ENCODE measurements around the gene USP10. TPM values are rescaled to one million over a fixed set of nuclear protein-coding genes. Genes with fewer than 3 reads are reported as not detected.

The USP10 gene
- total RNA-seq = 10 to 100 TPM; 82.9 to 88.3 TPM

- CTCF ChIA-PET = interaction anchor here (1.0 to 2.2 kb wide), 6 partner anchors 12 to 189 kb away, joined by 3 to 34 read pairs (median 5); no protein-coding TSS in a partner anchor
Observed at GRCh38 chr16:84699712-84700445, at the start of gene USP10. USP10 (plus strand) TSS chr16:84700000; CDS start chr16:84700091, 91 bp downstream.

DNA sequence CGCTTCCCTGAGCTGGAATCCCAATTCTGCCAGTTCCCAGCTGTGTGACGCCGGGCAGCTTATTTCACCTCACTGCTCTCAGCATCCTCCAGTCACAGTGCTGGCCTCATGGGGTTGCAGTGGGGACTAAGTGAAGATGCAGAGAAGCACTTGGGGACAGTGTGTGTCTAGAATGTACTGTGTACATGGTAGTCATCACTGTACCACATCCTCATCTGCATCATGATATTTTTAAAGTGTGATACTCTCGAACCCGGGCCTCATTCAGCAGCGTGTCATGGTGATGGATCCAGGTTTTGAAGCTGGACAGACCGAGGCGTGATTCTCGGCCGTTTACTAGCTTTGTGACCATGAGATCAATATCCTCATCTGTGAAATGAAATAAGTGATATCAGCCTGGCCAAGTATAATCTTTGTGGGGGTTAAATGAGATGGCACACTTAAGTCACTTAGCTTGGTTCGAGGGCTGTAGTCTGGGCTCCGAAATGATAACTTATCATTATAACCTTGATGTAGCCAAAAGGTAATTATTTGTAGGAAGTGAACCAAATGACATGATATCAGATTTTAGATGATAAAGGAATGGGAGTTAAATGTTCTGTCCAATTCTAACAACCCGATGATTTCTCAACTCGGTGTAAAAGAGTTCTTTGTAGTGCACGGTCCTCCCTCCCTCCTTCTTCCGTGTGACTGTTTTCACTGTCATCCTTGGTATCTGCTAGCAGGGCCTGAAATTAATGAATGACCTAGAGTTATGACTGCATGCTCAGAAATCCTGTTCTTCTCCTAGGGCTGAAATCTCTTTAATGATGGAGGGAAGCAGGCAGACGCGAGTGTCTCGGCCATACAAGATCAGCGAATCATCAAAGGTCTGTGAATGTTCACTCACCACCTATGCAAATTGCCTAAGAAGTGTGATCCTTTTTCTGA, 49.5 kb upstream of the USP10 start:
- POLR2A ChIA-PET = no interaction called here

More at GRCh38 chr16:84699712-84700445, at the start of gene USP10:
- no peaks in the 10 kb centered on the region for H3K27me3 Mint-ChIP-seq (ENCODE audit: low read depth)
- H3K4me3 Mint-ChIP-seq = peak within 1 kb of the TSS; percentile 98
- peak within 1 kb of the TSS; percentile 93 for H3K27ac Mint-ChIP-seq
- H3K4me1 Mint-ChIP-seq (ENCODE audit: low read depth) = peaks cover 38% of the 10 kb centered on the region
- no peaks in the 10 kb centered on the region for H3K9me3 Mint-ChIP-seq (ENCODE audit: insufficient read depth)
- H3K36me3 Mint-ChIP-seq (ENCODE audit: low read depth) = peaks cover 2% of the 10 kb centered on the region
- peak; percentile 89 for ATAC-seq
- POLR2A ChIA-PET = interaction anchor here (0.9 to 1.5 kb wide), 6 partner anchors 12 to 86 kb away, joined by 3 to 7 read pairs (median 5); partner anchors contain the start of gene KLHL36
- peak; percentile 86 for DNase-seq

GRCh38 chr16:84652566-84652965, 47.2 kb upstream of the USP10 start:
- no peak overlapping the region for H3K4me3 Mint-ChIP-seq
- POLR2A ChIA-PET = no interaction called here
- DNase-seq = peak; percentile 79

More for the DNA sequence above, 49.5 kb upstream of the USP10 start:
- H3K4me1 Mint-ChIP-seq (ENCODE audit: low read depth) = peaks cover 52% of the 10 kb centered on the region
- H3K9me3 Mint-ChIP-seq (ENCODE audit: insufficient read depth) = no peaks in the 10 kb centered on the region
- CTCF ChIA-PET = interaction anchor here (0.8 to 1.0 kb wide), 2 partner anchors 22 to 88 kb away, joined by 4 read pairs; no protein-coding TSS in a partner anchor
- DNase-seq (no peak), ATAC-seq (no peak)
- H3K4me3 Mint-ChIP-seq = peak overlapping the region; percentile 27
- peaks cover 12% of the 10 kb centered on the region for H3K27me3 Mint-ChIP-seq (ENCODE audit: low read depth)
- H3K36me3 Mint-ChIP-seq (ENCODE audit: low read depth) = peaks cover 42% of the 10 kb centered on the region
- no peak overlapping the region for H3K27ac Mint-ChIP-seq

GRCh38 chr16:84654238-84654637, 45.6 kb upstream of the USP10 start:
- H3K4me3 Mint-ChIP-seq = no peak overlapping the region
- CTCF ChIA-PET = interaction anchor here (0.7 to 4.0 kb wide), 5 partner anchors 18 to 85 kb away, joined by 3 to 16 read pairs (median 10); no protein-coding TSS in a partner anchor
- ATAC-seq (no peak), DNase-seq (no peak)
- no peak overlapping the region for H3K27ac Mint-ChIP-seq
- H3K27me3 Mint-ChIP-seq (ENCODE audit: low read depth) = no peaks in the 10 kb centered on the region
- H3K4me1 Mint-ChIP-seq (ENCODE audit: low read depth) = peaks cover 80% of the 10 kb centered on the region
- H3K36me3 Mint-ChIP-seq (ENCODE audit: low read depth) = peaks cover 71% of the 10 kb centered on the region
- POLR2A ChIA-PET = no interaction called here
- no peaks in the 10 kb centered on the region for H3K9me3 Mint-ChIP-seq (ENCODE audit: insufficient read depth)

More at GRCh38 chr16:84652566-84652965, 47.2 kb upstream of the USP10 start:
- no peaks in the 10 kb centered on the region for H3K9me3 Mint-ChIP-seq (ENCODE audit: insufficient read depth)
- peaks cover 3% of the 10 kb centered on the region for H3K27me3 Mint-ChIP-seq (ENCODE audit: low read depth)
- CTCF ChIA-PET = interaction anchor here (2.0 to 4.0 kb wide), 3 partner anchors 20 to 85 kb away, joined by 10 to 16 read pairs (median 11); no protein-coding TSS in a partner anchor
- ATAC-seq = peak; percentile 41
- H3K27ac Mint-ChIP-seq = no peak overlapping the region
- H3K4me1 Mint-ChIP-seq (ENCODE audit: low read depth) = peaks cover 69% of the 10 kb centered on the region
- H3K36me3 Mint-ChIP-seq (ENCODE audit: low read depth) = peaks cover 54% of the 10 kb centered on the region

DNA sequence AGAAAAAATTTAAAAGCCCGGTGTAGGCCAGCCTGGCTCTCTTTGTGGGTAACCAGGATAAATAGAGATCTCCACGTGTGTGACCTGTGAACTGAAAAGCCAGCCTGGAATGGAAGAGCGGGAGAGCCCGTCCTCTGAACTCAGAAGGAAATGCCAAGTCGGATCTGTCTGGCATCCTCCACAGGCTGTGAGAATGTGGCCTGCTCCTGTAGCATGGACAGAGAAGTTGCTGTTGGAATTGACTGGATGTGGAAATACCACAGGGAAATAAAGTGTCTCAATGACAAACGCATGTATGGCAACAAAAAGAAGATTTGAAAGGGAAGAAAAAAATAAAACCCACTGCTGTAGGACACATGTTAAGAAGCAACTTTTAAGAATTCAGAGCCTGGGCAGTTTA, 44.8 kb upstream of the USP10 start:
- ChIA-PET POLR2A (no interaction called here), CTCF (interaction anchor here (0.7 to 4.0 kb wide), 4 partner anchors 18 to 83 kb away, joined by 3 to 16 read pairs (median 6); no protein-coding TSS in a partner anchor)
- no peak for ATAC-seq
- no peaks in the 10 kb centered on the region for H3K9me3 Mint-ChIP-seq (ENCODE audit: insufficient read depth)
- no peak overlapping the region for H3K27ac Mint-ChIP-seq
- H3K4me1 Mint-ChIP-seq (ENCODE audit: low read depth) = peaks cover 80% of the 10 kb centered on the region
- H3K36me3 Mint-ChIP-seq (ENCODE audit: low read depth) = peaks cover 74% of the 10 kb centered on the region
- H3K4me3 Mint-ChIP-seq = no peak overlapping the region
- no peaks in the 10 kb centered on the region for H3K27me3 Mint-ChIP-seq (ENCODE audit: low read depth)
- DNase-seq = no peak

DNA sequence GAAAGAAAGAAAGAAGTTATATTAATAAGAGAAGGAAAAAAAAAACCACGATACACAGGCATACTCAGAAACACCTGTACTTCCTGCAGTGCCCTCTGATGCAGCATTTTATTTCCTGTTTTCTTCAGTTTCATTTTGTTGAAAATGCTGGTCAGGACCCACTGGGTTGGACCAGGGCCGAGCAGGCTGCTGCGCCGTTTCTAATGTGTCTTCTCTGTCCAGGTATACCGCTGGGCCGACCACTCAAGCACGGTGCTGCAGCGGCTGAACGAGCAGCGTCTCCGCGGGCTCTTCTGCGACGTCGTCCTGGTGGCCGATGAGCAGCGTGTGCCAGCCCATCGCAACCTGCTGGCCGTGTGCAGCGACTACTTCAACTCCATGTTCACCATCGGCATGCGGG, 43.2 kb upstream of the USP10 start:
- H3K9me3 Mint-ChIP-seq (ENCODE audit: insufficient read depth) = no peaks in the 10 kb centered on the region
- H3K27ac Mint-ChIP-seq = peak overlapping the region; percentile 75
- ChIA-PET POLR2A (interaction anchor here (0.6 kb wide), 1 partner anchor 8 kb away, joined by 3 read pairs; no protein-coding TSS in a partner anchor), CTCF (interaction anchor here (0.7 to 1.5 kb wide), 3 partner anchors 16 to 83 kb away, joined by 3 to 5 read pairs (median 4); no protein-coding TSS in a partner anchor)
- H3K4me1 Mint-ChIP-seq (ENCODE audit: low read depth) = peaks cover 75% of the 10 kb centered on the region
- peak overlapping the region; percentile 34 for H3K4me3 Mint-ChIP-seq
- H3K27me3 Mint-ChIP-seq (ENCODE audit: low read depth) = no peaks in the 10 kb centered on the region
- DNase-seq = no peak
- H3K36me3 Mint-ChIP-seq (ENCODE audit: low read depth) = peaks cover 68% of the 10 kb centered on the region
- ATAC-seq = peak; percentile 31

DNA sequence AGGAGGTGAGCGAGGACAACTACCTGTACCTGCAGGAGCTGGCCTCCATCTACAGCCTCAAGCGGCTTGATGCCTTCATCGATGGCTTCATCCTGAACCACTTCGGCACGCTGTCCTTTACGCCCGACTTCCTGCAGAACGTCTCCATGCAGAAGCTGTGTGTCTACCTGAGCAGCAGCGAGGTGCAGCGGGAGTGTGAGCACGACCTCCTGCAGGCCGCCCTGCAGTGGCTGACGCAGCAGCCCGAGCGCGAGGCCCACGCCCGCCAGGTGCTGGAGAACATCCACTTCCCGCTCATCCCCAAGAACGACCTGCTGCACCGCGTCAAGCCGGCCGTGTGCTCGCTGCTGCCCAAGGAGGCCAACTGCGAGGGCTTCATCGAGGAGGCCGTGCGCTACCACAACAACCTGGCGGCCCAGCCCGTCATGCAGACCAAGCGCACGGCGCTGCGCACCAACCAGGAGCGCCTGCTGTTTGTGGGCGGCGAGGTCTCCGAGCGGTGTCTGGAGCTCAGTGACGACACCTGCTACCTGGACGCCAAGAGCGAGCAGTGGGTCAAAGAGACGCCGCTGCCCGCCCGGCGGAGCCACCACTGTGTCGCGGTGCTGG, 42.5 kb upstream of the USP10 start:
- ATAC-seq (no peak), DNase-seq (no peak)
- ChIA-PET POLR2A (interaction anchor here (0.6 kb wide), 1 partner anchor 8 kb away, joined by 3 read pairs; no protein-coding TSS in a partner anchor), CTCF (interaction anchor here (1.5 kb wide), 1 partner anchor 15 kb away, joined by 5 read pairs; no protein-coding TSS in a partner anchor)
- peaks cover 70% of the 10 kb centered on the region for H3K36me3 Mint-ChIP-seq (ENCODE audit: low read depth)
- H3K9me3 Mint-ChIP-seq (ENCODE audit: insufficient read depth) = no peaks in the 10 kb centered on the region
- peak overlapping the region; percentile 34 for H3K4me3 Mint-ChIP-seq
- H3K27me3 Mint-ChIP-seq (ENCODE audit: low read depth) = no peaks in the 10 kb centered on the region
- H3K27ac Mint-ChIP-seq = peak overlapping the region; percentile 75
- peaks cover 68% of the 10 kb centered on the region for H3K4me1 Mint-ChIP-seq (ENCODE audit: low read depth)

GRCh38 chr16:84658690-84659089, 41.1 kb upstream of the USP10 start:
- H3K9me3 Mint-ChIP-seq (ENCODE audit: insufficient read depth) = no peaks in the 10 kb centered on the region
- peak overlapping the region; percentile 52 for H3K27ac Mint-ChIP-seq
- ATAC-seq (no peak), DNase-seq (no peak)
- H3K4me1 Mint-ChIP-seq (ENCODE audit: low read depth) = peaks cover 56% of the 10 kb centered on the region
- CTCF ChIA-PET = interaction anchor here (1.1 kb wide), 1 partner anchor 13 kb away, joined by 3 read pairs; no protein-coding TSS in a partner anchor
- POLR2A ChIA-PET = no interaction called here
- peaks cover 65% of the 10 kb centered on the region for H3K36me3 Mint-ChIP-seq (ENCODE audit: low read depth)
- no peaks in the 10 kb centered on the region for H3K27me3 Mint-ChIP-seq (ENCODE audit: low read depth)
- no peak overlapping the region for H3K4me3 Mint-ChIP-seq

DNA sequence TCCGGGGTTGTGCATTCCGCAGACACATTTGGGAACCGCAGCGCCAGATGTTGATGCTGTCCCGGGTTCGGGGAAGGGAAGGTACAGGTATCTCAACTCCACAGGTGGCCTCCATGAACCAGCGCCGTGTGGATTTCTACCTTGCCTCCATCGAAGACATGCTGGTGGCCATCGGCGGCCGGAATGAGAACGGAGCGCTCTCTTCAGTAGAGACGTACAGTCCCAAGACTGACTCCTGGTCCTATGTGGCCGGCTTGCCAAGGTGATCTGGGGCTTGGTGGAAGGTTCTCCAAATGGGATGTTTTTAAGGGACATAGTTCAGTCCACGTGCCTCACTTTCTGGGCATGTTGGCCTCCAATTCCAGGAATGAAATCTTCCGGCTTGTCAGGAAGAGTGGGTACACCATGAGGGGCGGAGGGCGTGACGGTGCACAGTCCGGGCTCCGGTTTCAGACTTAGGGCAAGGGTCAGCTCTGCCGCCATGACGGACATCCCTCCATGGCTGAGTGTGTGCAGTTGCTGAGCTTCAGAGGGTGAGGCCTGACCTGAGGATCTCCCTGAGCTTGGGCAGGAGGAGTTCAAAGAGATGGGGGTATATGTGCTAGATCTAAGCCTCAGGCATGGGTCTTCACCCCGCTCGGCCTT, 40.0 kb upstream of the USP10 start:
- ChIA-PET CTCF (interaction anchor here (1.6 kb wide), 1 partner anchor 13 kb away, joined by 4 read pairs; no protein-coding TSS in a partner anchor), POLR2A (no interaction called here)
- no peaks in the 10 kb centered on the region for H3K27me3 Mint-ChIP-seq (ENCODE audit: low read depth)
- H3K9me3 Mint-ChIP-seq (ENCODE audit: insufficient read depth) = no peaks in the 10 kb centered on the region
- H3K4me3 Mint-ChIP-seq = no peak overlapping the region
- no peak for DNase-seq
- H3K4me1 Mint-ChIP-seq (ENCODE audit: low read depth) = peaks cover 52% of the 10 kb centered on the region
- peaks cover 65% of the 10 kb centered on the region for H3K36me3 Mint-ChIP-seq (ENCODE audit: low read depth)
- ATAC-seq = no peak
- H3K27ac Mint-ChIP-seq = peak overlapping the region; percentile 6

- DNase-seq = no peak
- Mint-ChIP-seq H3K36me3 (ENCODE audit: low read depth) (peaks cover 67% of the 10 kb centered on the region), H3K4me3 (no peak overlapping the region), H3K4me1 (ENCODE audit: low read depth) (peaks cover 43% of the 10 kb centered on the region), H3K27me3 (ENCODE audit: low read depth) (no peaks in the 10 kb centered on the region), H3K27ac (no peak overlapping the region), H3K9me3 (ENCODE audit: insufficient read depth) (no peaks in the 10 kb centered on the region)
- CTCF ChIA-PET = interaction anchor here (1.6 to 7.4 kb wide), 3 partner anchors 11 to 65 kb away, joined by 4 to 42 read pairs (median 31); no protein-coding TSS in a partner anchor
- POLR2A ChIA-PET = no interaction called here
- ATAC-seq = no peak
Observed at GRCh38 chr16:84660973-84661372, 38.8 kb upstream of the USP10 start.

All from activated CD8-positive, alpha-beta T cell treated with anti-CD3 and anti-CD28 coated beads, Interleukin-2, amount 10 ng/mL, durations not matched to agents 7 days and 5 days (primary cell).